IPS-15b (cell line): ENCODE measurements around the gene GLI1.
"Not testable (repeated sequence)": the region's sequence is repeated elsewhere in the genome, so short reads cannot be mapped to it uniquely, and the experiment has no call there.

Source experiments
- H3K27me3 ChIP-seq: one replicate; pipeline ENCODE4 v1.6.1; 2013; ENCODE audit warnings: low read length; ENCODE audit not compliant: control insufficient read depth, insufficient read depth
- H3K36me3 ChIP-seq: one replicate; pipeline ENCODE4 v1.6.1; 2013; ENCODE audit warnings: low read length; ENCODE audit not compliant: control insufficient read depth, insufficient read depth
- H3K4me1 ChIP-seq: one replicate; pipeline ENCODE4 v1.6.1; 2013; ENCODE audit warnings: mild to moderate bottlenecking, low read length; ENCODE audit not compliant: control insufficient read depth, insufficient read depth
- H3K4me3 ChIP-seq: one replicate; pipeline ENCODE4 v1.5.1; 2013; ENCODE audit warnings: low read depth, low read length
- H3K9ac ChIP-seq: one replicate; pipeline ENCODE4 v1.6.1; 2013; ENCODE audit warnings: low read depth, mild to moderate bottlenecking, low read length
- H3K9me3 ChIP-seq: one replicate; pipeline ENCODE4 v1.6.1; 2013; ENCODE audit warnings: mild to moderate bottlenecking, low read length; ENCODE audit not compliant: control insufficient read depth, insufficient read depth

GLI1 gene

DNA sequence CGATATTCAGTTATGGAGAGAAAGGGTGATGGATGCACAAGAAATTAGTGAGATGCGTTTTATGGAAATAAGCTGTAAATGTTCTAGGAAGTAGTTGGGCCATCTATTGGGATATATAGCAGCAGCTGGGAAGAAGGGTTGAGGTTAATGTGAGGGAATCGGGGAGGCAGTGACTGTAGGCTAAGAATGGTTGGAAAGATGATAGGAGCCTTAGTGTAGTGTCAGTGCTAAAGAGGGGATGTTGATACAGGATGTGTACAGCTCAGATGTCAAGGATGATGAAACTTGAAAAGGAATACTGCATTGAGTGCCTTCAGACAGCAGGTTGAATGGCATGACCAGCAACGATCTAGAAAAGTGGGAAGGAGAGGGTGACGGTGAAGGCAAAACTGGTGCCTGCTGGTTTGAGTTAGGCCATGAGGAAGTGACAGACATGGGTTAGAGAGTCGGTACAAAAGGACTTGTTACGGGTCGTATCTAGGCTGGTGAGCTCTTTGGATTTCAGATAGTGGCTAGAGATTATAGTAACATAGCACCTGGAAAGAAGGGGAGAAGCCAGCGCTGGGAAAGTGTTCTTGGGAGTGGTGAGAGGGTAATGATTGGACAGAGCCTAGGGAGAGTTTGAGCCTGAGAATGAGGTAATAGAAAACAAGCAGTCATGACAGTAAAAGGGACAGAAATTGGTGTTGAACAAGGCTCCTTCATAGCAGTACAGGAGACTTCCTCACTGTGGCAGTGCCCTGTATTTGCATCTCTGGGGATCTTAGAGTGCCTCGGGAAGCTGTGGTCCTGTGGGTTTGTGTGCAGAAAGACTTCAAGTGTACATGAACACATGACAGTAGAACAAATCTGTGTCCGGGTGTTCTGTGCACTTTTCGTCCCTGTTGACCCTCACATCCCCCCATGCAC, 37.9 kb downstream of the GLI1 start:
- H3K36me3 ChIP-seq, result peaks cover 56% of the 10 kb centered on the region
- no peaks in the 10 kb centered on the region for H3K27me3 ChIP-seq
- H3K9ac ChIP-seq, result no peak overlapping the region
- no peaks in the 10 kb centered on the region for H3K9me3 ChIP-seq
- H3K4me3 ChIP-seq, result no peak overlapping the region
- H3K4me1 ChIP-seq, result no peaks in the 10 kb centered on the region

DNA sequence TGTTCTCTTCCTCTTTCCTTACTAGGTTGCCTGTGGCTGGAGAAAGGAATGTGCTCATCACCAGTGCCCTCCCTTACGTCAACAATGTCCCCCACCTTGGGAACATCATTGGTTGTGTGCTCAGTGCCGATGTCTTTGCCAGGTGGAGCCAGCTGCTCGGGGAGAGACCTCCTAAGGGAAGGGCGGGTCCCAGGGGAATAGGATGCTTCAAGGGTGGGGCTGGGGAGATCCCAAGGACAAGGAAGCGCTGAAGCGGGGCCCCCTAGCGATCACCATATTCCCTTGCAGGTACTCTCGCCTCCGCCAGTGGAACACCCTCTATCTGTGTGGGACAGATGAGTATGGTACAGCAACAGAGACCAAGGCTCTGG, 38.5 kb downstream of the GLI1 start:
- no peak overlapping the region for H3K9ac ChIP-seq
- no peaks in the 10 kb centered on the region for H3K27me3 ChIP-seq
- no peak overlapping the region for H3K4me3 ChIP-seq
- H3K36me3 ChIP-seq, result peaks cover 51% of the 10 kb centered on the region
- no peaks in the 10 kb centered on the region for H3K4me1 ChIP-seq
- no peaks in the 10 kb centered on the region for H3K9me3 ChIP-seq

DNA sequence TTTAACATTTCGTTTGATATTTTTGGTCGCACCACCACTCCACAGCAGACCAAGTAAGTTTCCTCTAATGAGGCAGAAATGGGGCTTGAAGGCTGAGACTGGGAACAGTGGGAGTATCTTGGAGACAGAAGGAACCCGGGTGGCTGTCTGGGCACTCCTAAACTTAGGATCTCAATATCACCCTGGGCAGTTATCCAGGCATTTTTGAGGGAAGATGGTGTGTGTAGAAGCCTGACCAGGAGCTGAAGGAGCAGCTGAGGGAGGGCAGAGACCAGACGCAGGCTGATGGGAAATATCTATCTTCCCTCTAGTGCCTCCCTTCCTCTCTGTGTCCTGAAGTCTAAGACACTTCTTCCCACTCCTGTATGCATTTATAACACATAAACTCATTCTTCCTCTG, 39.0 kb downstream of the GLI1 start:
- Histone ChIP-seq H3K4me3 (no peak overlapping the region), H3K9me3 (no peaks in the 10 kb centered on the region), H3K27me3 (no peaks in the 10 kb centered on the region), H3K4me1 (no peaks in the 10 kb centered on the region), H3K36me3 (peaks cover 51% of the 10 kb centered on the region), H3K9ac (no peak overlapping the region)

DNA sequence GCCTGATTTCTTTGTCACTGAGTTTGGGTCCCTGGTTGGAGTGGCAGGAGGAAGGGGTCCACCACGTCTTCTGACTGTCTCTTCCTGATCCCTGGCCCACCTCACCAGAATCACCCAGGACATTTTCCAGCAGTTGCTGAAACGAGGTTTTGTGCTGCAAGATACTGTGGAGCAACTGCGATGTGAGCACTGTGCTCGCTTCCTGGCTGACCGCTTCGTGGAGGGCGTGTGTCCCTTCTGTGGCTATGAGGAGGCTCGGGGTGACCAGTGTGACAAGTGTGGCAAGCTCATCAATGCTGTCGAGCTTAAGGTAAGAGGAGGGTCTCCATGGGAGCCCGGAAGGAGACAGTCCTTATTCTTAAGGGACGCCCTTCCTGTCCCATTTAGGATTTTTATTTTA, 40.6 kb downstream of the GLI1 start:
- Histone ChIP-seq H3K36me3 (peaks cover 60% of the 10 kb centered on the region), H3K9me3 (no peaks in the 10 kb centered on the region), H3K9ac (no peak overlapping the region), H3K4me1 (no peaks in the 10 kb centered on the region), H3K4me3 (no peak overlapping the region), H3K27me3 (no peaks in the 10 kb centered on the region)

DNA sequence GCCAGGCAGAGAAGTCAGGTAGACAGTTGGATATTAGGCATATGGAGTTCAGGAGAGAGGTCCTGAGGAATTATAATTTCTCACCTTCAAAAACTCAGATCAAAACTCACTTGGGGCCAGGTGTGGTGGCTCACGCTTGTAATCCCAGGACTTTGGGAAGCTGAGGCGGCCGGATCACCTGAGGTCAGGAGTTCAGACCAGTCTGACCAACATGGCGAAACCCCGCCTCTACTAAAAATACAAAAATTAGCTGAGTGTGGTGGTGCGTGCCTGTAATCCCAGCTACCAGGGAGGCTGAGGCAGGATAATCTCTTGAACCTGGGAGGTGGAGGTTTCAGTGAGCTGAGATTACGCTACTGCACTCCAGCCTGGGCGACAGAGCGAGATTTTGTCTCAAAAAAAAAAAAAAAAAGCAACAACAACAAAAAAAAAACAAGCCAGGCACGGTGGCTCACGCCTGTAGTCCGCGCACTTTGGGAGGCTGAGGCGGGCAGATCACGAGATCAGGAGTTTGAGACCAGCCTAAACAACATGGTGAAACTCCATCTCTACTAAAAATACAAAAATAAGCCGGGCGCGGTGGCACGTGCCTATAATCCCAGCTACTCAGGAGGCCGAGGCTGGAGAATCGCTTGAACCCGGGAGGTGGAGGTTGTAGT, 42.9 kb downstream of the GLI1 start:
- peaks cover 63% of the 10 kb centered on the region for H3K36me3 ChIP-seq
- not testable (repeated sequence) for H3K4me1 ChIP-seq, H3K9me3 ChIP-seq, H3K4me3 ChIP-seq, H3K27me3 ChIP-seq, H3K9ac ChIP-seq

DNA sequence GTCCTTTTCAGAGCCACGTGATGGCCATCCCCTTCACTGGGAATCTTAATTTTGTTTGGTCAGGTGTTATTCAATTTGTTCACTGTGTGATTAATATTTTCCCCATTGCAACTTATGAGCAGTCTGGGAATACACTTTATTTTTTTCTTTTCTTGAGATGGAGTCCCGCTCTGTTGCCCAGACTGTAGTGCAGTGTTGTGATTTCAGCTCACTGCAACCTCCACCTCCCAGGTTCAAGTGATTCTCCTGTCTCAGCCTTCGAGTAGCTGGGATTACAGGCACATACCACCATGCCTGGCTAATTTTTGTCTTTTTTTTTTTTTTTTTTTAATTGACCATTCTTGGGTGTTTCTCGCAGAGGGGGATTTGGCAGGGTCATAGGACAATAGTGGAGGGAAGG, 47.0 kb downstream of the GLI1 start:
- peaks cover 42% of the 10 kb centered on the region for H3K36me3 ChIP-seq
- not testable (repeated sequence) for H3K4me1 ChIP-seq, H3K9ac ChIP-seq, H3K4me3 ChIP-seq, H3K9me3 ChIP-seq, H3K27me3 ChIP-seq

DNA sequence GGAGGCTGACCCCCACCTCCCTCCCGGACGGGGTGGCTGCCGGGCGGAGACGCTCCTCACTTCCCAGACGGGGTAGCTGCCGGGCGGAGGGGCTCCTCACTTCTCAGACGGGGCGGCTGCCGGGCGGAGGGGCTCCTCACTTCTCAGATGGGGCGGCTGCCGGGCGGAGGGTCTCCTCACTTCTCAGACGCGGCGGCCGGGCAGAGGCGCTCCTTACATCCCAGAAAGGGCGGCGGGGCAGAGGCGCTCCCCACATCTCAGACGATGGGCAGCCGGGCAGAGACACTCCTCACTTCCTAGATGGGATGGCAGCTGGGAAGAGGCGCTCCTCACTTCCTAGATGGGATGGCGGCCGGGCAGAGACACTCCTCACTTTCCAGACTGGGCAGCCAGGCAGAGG, 48.2 kb downstream of the GLI1 start:
- H3K4me1 ChIP-seq, H3K4me3 ChIP-seq, H3K27me3 ChIP-seq, H3K9me3 ChIP-seq, H3K9ac ChIP-seq: not testable (repeated sequence)
- peaks cover 53% of the 10 kb centered on the region for H3K36me3 ChIP-seq

DNA sequence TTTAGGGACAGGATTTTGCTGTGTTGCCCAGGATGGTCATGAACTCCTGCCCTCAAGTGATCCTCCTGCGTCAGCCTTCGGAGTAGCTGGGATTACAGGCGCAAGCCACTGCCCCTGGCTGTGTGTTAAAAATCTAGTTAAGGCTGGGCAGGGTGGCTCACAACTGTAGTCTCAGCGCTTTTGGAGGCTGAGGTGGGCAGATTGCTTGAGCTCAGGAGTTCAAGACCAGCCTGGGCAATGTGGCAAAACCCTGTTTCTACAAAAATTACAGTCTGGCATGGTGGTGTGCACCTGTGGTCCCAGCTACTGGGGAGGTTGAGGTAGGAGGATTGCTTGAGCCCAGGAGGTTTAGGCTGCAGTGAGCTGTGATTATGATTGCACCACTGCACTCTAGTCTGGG, 51.6 kb downstream of the GLI1 start:
- Histone ChIP-seq H3K4me3 (no peak overlapping the region), H3K4me1 (no peaks in the 10 kb centered on the region), H3K27me3 (no peaks in the 10 kb centered on the region), H3K9ac (no peak overlapping the region), H3K9me3 (no peaks in the 10 kb centered on the region), H3K36me3 (peaks cover 61% of the 10 kb centered on the region)

DNA sequence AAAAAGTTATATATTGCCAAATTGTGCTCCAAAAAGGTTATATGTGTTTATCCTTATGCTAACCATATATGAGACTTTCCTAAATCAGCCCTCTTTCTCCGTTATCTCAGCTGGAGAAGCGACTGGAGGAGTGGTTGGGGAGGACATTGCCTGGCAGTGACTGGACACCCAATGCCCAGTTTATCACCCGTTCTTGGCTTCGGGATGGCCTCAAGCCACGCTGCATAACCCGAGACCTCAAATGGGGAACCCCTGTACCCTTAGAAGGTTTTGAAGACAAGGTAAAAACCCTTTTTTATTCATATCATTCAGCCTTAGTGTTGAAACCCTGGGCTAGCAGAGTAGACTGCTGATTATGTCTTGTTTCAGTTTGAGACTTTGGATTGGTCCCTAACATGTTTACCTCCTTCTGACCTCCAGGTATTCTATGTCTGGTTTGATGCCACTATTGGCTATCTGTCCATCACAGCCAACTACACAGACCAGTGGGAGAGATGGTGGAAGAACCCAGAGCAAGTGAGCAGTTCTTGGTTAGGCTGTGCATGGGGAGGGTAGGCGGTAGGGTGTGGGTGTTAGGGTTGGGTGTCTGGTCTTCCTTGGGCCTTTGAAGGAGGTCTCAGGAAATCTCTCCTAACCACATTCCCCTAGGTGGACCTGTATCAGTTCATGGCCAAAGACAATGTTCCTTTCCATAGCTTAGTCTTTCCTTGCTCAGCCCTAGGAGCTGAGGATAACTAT, 52.2 kb downstream of the GLI1 start:
- H3K4me1 ChIP-seq, result no peaks in the 10 kb centered on the region
- peaks cover 63% of the 10 kb centered on the region for H3K36me3 ChIP-seq
- no peak overlapping the region for H3K9ac ChIP-seq
- no peaks in the 10 kb centered on the region for H3K27me3 ChIP-seq
- H3K9me3 ChIP-seq, result no peaks in the 10 kb centered on the region
- H3K4me3 ChIP-seq, result no peak overlapping the region

DNA sequence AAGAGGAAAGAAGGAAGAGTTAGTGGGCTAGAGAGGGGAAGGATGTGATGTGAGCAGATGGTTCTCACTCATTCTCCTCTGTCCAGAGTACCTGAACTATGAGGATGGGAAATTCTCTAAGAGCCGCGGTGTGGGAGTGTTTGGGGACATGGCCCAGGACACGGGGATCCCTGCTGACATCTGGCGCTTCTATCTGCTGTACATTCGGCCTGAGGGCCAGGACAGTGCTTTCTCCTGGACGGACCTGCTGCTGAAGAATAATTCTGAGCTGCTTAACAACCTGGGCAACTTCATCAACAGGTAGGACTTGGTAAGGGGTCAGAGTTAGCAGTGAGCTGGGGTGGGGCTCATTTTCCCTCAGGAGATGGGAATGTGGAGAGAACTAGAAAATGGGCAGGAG, 53.1 kb downstream of the GLI1 start:
- Histone ChIP-seq H3K4me3 (no peak overlapping the region), H3K9ac (no peak overlapping the region), H3K9me3 (no peaks in the 10 kb centered on the region), H3K4me1 (no peaks in the 10 kb centered on the region), H3K36me3 (peaks cover 70% of the 10 kb centered on the region), H3K27me3 (no peaks in the 10 kb centered on the region)

DNA sequence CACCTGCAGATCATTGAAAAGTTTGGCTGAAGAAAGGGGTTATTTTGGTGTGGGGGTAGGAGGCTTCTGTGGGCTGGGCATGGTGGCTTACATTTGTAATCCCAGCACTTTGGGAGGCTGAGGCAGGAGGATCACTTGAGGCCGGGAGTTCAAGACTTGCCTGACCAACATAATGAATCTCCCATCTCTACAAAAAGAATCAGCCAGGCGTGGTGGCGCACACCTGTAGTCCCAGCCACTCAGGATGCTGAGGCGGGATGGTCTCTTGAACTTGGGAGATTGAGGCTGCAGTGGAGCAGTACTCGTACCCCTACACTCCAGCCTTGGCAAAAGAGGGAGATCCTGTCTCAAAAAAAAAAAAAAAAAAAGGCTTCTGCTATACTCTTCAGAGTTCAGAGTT, 53.7 kb downstream of the GLI1 start:
- Histone ChIP-seq H3K4me1 (peaks cover 2% of the 10 kb centered on the region), H3K9ac (no peak overlapping the region), H3K36me3 (peaks cover 75% of the 10 kb centered on the region), H3K4me3 (no peak overlapping the region), H3K9me3 (no peaks in the 10 kb centered on the region), H3K27me3 (no peaks in the 10 kb centered on the region)

DNA sequence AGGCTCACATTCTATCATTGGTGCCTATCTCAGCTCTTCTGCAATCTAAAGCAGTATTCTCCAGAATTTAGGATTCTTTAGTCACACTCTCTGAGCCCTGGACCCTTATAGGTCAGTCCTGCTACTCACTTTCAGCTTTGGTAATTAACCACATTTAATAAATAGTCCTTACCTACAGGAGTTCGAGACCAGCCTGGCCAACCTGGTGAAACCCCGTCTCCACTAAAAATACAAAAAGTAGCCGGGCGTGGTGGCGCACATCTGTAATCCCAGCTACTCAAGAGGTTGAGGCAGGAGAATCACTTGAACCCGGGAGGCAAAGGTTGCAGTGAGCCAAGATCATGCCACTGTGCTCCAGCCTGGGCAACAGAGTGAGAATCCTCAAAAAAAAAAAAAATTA, 54.1 kb downstream of the GLI1 start:
- not testable (repeated sequence) for H3K4me1 ChIP-seq, H3K27me3 ChIP-seq, H3K9ac ChIP-seq, H3K4me3 ChIP-seq, H3K9me3 ChIP-seq
- H3K36me3 ChIP-seq, result peaks cover 76% of the 10 kb centered on the region
